ENCODE results near the gene MVK. TPM values are rescaled to one million over a fixed set of nuclear protein-coding genes. Genes with fewer than 3 reads are reported as not detected.

MVK gene
- polyA plus RNA-seq, 3 donors = 1.1 to 3.8 (median 1.6) TPM

DNA sequence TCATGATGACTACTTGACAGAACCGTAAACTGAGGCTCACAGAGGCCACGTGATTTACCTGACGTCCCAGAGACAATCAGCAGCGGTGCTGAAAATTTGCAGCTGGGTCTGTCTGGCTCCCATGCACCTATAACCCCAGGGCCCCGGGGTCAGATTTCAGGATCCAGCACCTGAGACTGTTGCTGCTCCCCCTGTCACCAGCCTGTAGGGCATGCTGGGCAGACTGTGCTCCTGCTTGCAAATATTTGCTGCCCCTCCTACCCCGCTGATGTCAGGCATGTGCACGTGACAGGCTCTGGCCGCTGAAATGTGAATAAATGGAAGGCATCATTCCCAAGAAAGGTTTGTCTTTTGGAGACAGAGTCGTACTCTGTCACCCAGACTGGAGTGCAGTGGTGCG is 6.3 kb upstream of the MVK start:
- no peaks in the 10 kb centered on the region for H4K20me1 ChIP-seq (ENCODE audit: insufficient read depth, low read length)
- Mint-ChIP-seq H3K27me3 (ENCODE audit: low read depth in 3 of 3) (no peaks in the 10 kb centered on the region), H3K36me3 (peaks cover 25 to 40% of the 10 kb centered on the region in 2 donors), H3K4me3 (no peak overlapping the region), H3K9me3 (peaks cover 3 to 8% (median 6%) of the 10 kb centered on the region in 7 donors), H3K27ac (no peak overlapping the region), H3K4me1 (no peaks in the 10 kb centered on the region)
- WGBS (ENCODE audit: insufficient coverage) = over 99% methylated on average over 9 of the region's 10 CpGs
- no peaks in the 10 kb centered on the region for H3K27me3 ChIP-seq (ENCODE audit: control insufficient read depth in 2 of 2, insufficient read depth in 2 of 2, low read length in 2 of 2)
- TF ChIP-seq, protein P1, sequence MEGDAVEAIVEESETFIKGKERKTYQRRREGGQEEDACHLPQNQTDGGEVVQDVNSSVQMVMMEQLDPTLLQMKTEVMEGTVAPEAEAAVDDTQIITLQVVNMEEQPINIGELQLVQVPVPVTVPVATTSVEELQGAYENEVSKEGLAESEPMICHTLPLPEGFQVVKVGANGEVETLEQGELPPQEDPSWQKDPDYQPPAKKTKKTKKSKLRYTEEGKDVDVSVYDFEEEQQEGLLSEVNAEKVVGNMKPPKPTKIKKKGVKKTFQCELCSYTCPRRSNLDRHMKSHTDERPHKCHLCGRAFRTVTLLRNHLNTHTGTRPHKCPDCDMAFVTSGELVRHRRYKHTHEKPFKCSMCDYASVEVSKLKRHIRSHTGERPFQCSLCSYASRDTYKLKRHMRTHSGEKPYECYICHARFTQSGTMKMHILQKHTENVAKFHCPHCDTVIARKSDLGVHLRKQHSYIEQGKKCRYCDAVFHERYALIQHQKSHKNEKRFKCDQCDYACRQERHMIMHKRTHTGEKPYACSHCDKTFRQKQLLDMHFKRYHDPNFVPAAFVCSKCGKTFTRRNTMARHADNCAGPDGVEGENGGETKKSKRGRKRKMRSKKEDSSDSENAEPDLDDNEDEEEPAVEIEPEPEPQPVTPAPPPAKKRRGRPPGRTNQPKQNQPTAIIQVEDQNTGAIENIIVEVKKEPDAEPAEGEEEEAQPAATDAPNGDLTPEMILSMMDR (IDR thresholded peaks at IDR 0.05) = no peak
- DNase-seq = no peak
- no peaks in the 10 kb centered on the region for H3K79me2 ChIP-seq (ENCODE audit: insufficient read depth, low read length)
- no peak overlapping the region for H3K27ac ChIP-seq (ENCODE audit: low read depth in 1 of 2, low read length in 2 of 2)
- peaks cover 0 to 7% of the 10 kb centered on the region in 2 donors for H3K9me3 ChIP-seq (replicated peaks in 1 of 2; ENCODE audit: control insufficient read depth in 1 of 2, insufficient read depth in 1 of 2, low read length in 2 of 2)
- H3K4me3 ChIP-seq (replicated peaks in 1 of 3; ENCODE audit: low read depth in 2 of 3, low read length in 3 of 3) = no peak overlapping the region
- no peak overlapping the region for H3K9ac ChIP-seq (ENCODE audit: insufficient read depth, low read length, poor library complexity, severe bottlenecking)
- no peak overlapping the region for H3K4me2 ChIP-seq (replicated peaks; ENCODE audit: extremely low read depth, low read length, poor library complexity, severe bottlenecking)
- intact Hi-C loops (cut with micrococcal nuclease) = no loop called here
- H2AFZ ChIP-seq (ENCODE audit: insufficient read depth, low read depth, low read length, poor library complexity, severe bottlenecking) = no peak overlapping the region
- no peaks in the 10 kb centered on the region for H3K4me1 ChIP-seq (ENCODE audit: control insufficient read depth in 1 of 2, insufficient read depth in 2 of 2, low read length in 2 of 2)
- peaks cover 9 to 22% of the 10 kb centered on the region in 2 donors for H3K36me3 ChIP-seq (replicated peaks in 1 of 2; ENCODE audit: control insufficient read depth in 1 of 2, insufficient read depth in 2 of 2, low read length in 2 of 2)

DNA sequence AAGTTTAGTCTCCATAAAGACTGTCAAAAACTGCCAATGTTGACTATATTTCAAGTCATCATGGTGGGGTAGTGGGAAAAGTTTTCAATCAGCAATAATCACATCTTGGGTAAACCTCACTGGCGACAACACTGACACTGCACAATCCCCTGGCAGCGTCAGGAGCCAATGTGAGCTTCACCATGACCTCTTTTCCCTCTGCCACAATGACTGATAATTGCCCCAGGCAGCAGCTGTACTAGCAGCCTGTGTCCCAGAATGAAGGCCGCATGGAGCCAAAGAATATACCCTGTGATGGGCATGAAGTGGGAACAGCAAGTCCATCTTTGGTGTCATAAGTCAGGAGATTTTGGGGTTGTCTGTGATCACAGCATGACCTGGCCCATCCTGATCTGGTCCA is 5.6 kb upstream of the MVK start:
- Histone ChIP-seq H3K36me3 (replicated peaks in 1 of 2; ENCODE audit: control insufficient read depth in 1 of 2, insufficient read depth in 2 of 2, low read length in 2 of 2) (peaks cover 9 to 21% of the 10 kb centered on the region in 2 donors), H3K27ac (ENCODE audit: low read depth in 1 of 2, low read length in 2 of 2) (no peak overlapping the region), H3K4me3 (replicated peaks in 1 of 3; ENCODE audit: low read depth in 2 of 3, low read length in 3 of 3) (no peak overlapping the region), H3K9me3 (replicated peaks in 1 of 2; ENCODE audit: control insufficient read depth in 1 of 2, insufficient read depth in 1 of 2, low read length in 2 of 2) (peaks cover 0 to under 1% of the 10 kb centered on the region in 2 donors), H3K27me3 (ENCODE audit: control insufficient read depth in 2 of 2, insufficient read depth in 2 of 2, low read length in 2 of 2) (no peaks in the 10 kb centered on the region), H4K20me1 (ENCODE audit: insufficient read depth, low read length) (no peaks in the 10 kb centered on the region), H2AFZ (ENCODE audit: insufficient read depth, low read depth, low read length, poor library complexity, severe bottlenecking) (no peak overlapping the region), H3K4me1 (ENCODE audit: control insufficient read depth in 1 of 2, insufficient read depth in 2 of 2, low read length in 2 of 2) (peaks cover 5 to 6% of the 10 kb centered on the region in 2 donors), H3K79me2 (ENCODE audit: insufficient read depth, low read length) (no peaks in the 10 kb centered on the region), H3K9ac (ENCODE audit: insufficient read depth, low read length, poor library complexity, severe bottlenecking) (no peak overlapping the region), H3K4me2 (replicated peaks; ENCODE audit: extremely low read depth, low read length, poor library complexity, severe bottlenecking) (no peak overlapping the region)
- Mint-ChIP-seq H3K36me3 (peaks cover 22 to 36% of the 10 kb centered on the region in 2 donors), H3K4me1 (peaks cover 5% of the 10 kb centered on the region), H3K9me3 (peaks cover 0 to 3% (median 0%) of the 10 kb centered on the region in 7 donors), H3K27ac (peak overlapping the region in 1 of 7 donors; percentile 57), H3K27me3 (ENCODE audit: low read depth in 3 of 3) (no peaks in the 10 kb centered on the region), H3K4me3 (no peak overlapping the region)
- DNase-seq = no peak
- 100% methylated on average over 3 of the region's 3 CpGs for WGBS (ENCODE audit: insufficient coverage)
- TF ChIP-seq, protein P1 (IDR thresholded peaks at IDR 0.05) = no peak
- intact Hi-C loops (cut with micrococcal nuclease) = no loop called here

Data from CD14-positive monocyte (primary cell).